Non-pigmented ciliary epithelial cell (primary cell): ENCODE results near the gene IGSF21.

ENCODE experiments used
- DNase-seq: peaks from one replicate; pipeline ENCODE4 v3.0.0-alpha.2; 2010; ENCODE audit warnings: low read depth

The IGSF21 gene

DNA sequence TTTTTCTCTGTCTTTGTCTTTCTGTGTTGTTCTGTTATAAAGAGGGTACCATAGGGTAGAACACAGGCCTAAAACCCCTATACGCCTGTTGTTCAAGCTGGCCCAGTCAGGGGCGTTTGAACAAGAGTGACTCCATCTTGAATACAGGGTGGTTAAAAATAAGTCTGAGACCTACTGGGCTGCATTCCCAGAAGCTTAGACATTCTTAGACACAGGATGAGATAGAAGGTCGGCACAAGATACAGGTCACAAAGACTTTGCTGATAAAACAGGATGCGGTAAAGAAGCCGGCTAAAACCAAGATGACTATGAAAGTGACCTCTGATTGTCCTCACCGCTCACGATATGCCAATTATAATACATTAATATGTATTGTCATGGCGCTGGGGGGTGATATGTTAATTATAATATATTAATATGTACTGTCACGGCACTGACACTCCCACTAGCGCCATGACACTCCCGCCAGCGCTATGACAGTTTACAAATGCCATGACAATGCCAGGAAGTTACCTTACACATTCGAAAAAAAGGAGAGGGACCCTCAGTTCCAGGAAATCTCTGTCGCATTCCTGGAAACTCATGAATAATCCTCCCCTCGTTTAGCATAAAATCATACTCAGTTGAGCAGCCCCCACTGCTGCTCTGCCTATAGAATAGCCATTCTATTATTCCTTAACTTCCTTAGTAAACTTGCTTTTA, 314.6 kb downstream of the IGSF21 start:
- DNase-seq: no peak

DNA sequence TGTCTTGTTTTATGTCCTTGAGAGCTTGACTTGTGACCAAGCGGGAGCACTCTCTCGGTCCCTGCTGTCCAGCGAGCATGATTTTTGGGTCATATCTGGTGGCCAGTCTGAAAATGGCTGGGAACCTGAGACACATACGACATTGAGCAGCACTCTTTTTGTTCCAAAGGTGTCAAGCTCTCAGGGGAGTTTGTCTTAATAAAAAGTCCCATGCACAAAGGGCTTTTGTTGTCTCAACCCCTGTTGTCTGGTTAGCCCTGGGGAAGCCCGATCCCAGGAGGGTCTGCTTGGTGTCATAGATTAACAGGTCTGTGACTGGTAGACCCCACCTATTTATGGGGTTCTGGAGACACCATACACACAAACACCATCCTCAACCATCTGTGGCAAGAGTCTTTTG, 315.4 kb downstream of the IGSF21 start:
- no peak for DNase-seq

GRCh38 chr1:18426580-18426979, 319.0 kb downstream of the IGSF21 start:
- no peak for DNase-seq
